HL-60 (cell line): ENCODE measurements around the gene CLDN6.

ENCODE experiments used
- DNase-seq, 2 experiments: peaks; one replicate each; pipeline ENCODE4 v3.0.0-alpha.2; 2010 to 2020; ENCODE audit warnings: low read depth in 1 of 2, low spot score in 1 of 2
- H3K27ac ChIP-seq: fragments of 250-450 bp; sonication (Bioruptor Pico); replicated peaks from 2 replicates; pipeline ENCODE4 v1.5.1; 2020; ENCODE audit warnings: mild to moderate bottlenecking, moderate library complexity
- H3K27me3 ChIP-seq: fragments of 250-450 bp; sonication (Bioruptor Pico); 2 replicates; pipeline ENCODE4 v1.5.1; 2021; ENCODE audit warnings: mild to moderate bottlenecking, moderate library complexity; ENCODE audit not compliant: insufficient read depth, poor library complexity, severe bottlenecking
- H3K4me3 ChIP-seq: replicated peaks from 2 replicates; pipeline ENCODE4 v1.5.1; 2011; ENCODE audit warnings: mild to moderate bottlenecking, control low read depth, low read length; ENCODE audit not compliant: insufficient read depth
- CTCF ChIP-seq: IDR thresholded peaks from one replicate; pipeline ENCODE4 v1.5.1; 2011; ENCODE audit warnings: low read length, control low read depth, inconsistent platforms; ENCODE audit not compliant: insufficient read depth
- GABPA ChIP-seq: IDR thresholded peaks from 2 replicates; pipeline ENCODE4 v1.6.1; 2012; ENCODE audit warnings: low read depth
- POLR2AphosphoS5 ChIP-seq: IDR thresholded peaks from 2 replicates; pipeline ENCODE4 v1.6.1; 2012; ENCODE audit warnings: low read depth
- REST ChIP-seq: IDR thresholded peaks from 2 replicates; pipeline ENCODE4 v1.6.1; 2012; ENCODE audit warnings: low read depth; ENCODE audit not compliant: insufficient replicate concordance
- SPI1 ChIP-seq: IDR thresholded peaks from 2 replicates; pipeline ENCODE4 v1.6.1; 2012; ENCODE audit warnings: low read depth, mild to moderate bottlenecking, borderline replicate concordance

CLDN6 gene

GRCh38 chr16:3003582-3004270 is 14.3 kb downstream of the CLDN6 start:
- peak; percentile 99 to 100 for DNase-seq
- no peaks in the 10 kb centered on the region for H3K27me3 ChIP-seq
- TF ChIP-seq CTCF (no peak), POLR2AphosphoS5 (no peak), GABPA (no peak), SPI1 (no peak), REST (no peak)
- H3K4me3 ChIP-seq, result no peak overlapping the region
- no peak overlapping the region for H3K27ac ChIP-seq

- Histone ChIP-seq H3K27me3 (no peaks in the 10 kb centered on the region), H3K27ac (no peak overlapping the region), H3K4me3 (no peak overlapping the region)
- DNase-seq, result no peak
- no peak for TF ChIP-seq POLR2AphosphoS5
- TF ChIP-seq REST, result no peak
- no peak for TF ChIP-seq SPI1
- TF ChIP-seq CTCF, result no peak
- no peak for TF ChIP-seq GABPA
Measured at GRCh38 chr16:3001316-3001715, 16.7 kb downstream of the CLDN6 start.

GRCh38 chr16:3000540-3000939 is 17.4 kb downstream of the CLDN6 start:
- no peaks in the 10 kb centered on the region for H3K27me3 ChIP-seq
- TF ChIP-seq CTCF (no peak), GABPA (no peak), REST (no peak), POLR2AphosphoS5 (no peak), SPI1 (no peak)
- DNase-seq, result no peak
- H3K4me3 ChIP-seq, result no peak overlapping the region
- no peak overlapping the region for H3K27ac ChIP-seq
